GM21576 (cell line): ENCODE measurements around the gene FAM186B.

Experiments
- ATAC-seq: cut with Tn5 transposase; IDR thresholded peaks from one replicate; pipeline ENCODE4 v1.9.1; 2021; ENCODE audit warnings: mild to moderate bottlenecking, moderate library complexity; ENCODE audit not compliant: unreplicated experiment

Gene FAM186B

DNA sequence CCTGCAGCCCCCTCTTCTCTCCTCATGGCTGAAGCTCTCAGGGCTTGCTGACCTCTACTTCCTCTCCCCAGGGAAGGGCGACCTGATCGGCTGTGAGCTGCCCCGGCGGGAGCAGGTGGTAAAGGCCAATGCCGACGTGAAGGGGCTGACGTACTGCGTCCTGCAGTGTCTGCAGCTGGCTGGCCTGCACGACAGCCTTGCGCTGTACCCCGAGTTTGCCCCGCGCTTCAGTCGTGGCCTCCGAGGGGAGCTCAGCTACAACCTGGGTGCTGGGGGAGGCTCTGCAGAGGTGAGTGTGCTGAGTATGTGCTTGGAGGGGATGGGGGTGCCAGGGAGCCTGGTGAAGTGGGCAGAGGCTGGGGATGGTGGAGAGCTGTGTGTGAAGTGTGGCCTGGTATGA, 51.2 kb downstream of the FAM186B start:
- no peak for ATAC-seq

DNA sequence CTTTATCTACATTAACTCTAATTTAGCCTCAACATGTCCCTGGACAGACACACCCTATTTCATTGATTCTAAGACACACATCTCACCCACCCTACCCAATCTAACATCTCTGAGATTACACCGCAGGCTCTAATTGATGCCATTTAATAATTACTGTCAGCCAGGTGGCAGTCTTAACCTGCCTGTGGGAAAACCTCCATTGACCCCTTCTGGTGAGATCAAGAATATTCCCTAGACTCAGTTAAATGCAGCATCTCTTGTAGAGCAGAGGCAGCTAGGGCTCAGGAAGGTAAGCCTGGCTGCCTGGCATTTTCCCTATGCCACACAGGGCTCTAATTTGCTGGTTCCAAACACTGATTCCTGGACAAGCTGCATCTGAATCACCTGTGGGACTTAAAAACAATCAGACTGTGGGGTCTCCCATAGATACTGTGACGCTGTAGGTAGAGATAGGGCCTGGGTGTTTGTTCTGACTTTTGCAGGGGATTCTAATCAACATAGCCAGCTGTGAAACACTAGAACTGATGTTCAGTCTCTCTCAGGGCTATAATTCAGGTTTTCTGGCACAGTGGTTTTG, 51.8 kb downstream of the FAM186B start:
- peak; percentile 45 for ATAC-seq

DNA sequence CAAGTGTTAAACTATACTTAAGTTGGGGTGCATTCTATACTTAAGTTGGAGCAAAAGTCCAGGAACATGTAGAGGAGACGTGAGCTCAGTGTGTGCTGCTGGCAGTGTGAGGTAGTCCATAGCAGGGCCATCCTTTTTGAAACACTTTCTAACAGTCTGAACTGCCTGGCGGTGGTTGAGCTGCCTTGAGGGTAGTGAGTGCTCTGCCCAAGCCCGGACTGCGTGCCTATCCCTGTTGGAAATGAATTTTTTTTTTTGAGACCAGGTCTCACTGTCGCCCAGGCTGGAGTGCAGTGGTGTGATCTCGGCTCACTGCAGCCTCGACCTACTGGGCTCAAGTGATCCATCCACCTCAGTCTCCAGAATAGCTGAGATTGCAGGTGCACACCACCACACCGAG, 52.5 kb downstream of the FAM186B start:
- no peak for ATAC-seq

- ATAC-seq, result no peak
These were observed 53.0 kb downstream of the FAM186B start for GRCh38 chr12:49552425-49552824.

- ATAC-seq, result no peak
These were observed 53.4 kb downstream of the FAM186B start for GRCh38 chr12:49552014-49552413.

GRCh38 chr12:49550693-49551252, 54.7 kb downstream of the FAM186B start:
- no peak for ATAC-seq

DNA sequence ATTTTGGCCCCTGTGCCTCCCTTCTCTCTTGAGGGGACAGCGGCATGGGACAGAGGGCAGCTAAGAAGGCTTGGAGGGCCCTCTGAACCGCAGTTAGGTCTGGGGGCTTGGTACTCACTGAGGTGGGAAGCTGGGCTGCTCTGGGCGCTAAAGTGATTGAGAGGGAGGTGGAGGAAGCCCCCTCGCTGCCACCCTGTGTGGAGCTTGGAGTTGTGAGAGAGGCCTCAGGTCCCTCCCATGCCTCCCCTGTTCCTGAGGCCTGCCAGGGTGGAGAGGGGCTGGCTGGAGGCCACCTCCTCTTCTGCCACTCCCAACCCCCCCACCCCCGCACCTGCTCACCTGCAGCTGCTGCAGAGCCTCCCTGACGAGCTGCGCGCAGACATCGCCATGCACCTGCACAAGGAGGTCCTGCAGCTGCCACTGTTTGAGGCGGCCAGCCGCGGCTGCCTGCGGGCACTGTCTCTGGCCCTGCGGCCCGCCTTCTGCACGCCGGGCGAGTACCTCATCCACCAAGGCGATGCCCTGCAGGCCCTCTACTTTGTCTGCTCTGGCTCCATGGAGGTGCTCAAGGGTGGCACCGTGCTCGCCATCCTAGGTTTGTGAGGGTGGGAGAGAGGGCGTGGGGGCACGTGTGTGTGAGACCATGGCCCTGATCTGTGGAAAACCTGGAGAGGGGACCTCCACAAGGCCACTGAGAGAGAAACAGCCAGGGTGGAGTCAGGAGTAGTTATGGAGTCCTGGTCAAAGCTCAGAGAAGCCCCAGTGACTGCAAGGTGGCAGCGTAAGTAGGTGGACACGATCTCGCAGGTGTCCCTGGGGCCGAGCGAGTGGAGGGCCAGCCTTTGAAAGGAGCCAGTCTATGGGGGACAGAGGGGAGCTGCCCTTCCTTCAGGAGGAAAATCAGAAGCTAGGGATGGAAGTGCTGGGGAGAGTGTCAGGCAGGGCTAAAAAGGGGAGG, 55.4 kb downstream of the FAM186B start:
- ATAC-seq, result no peak

- no peak for ATAC-seq
These were observed 56.4 kb downstream of the FAM186B start for GRCh38 chr12:49548822-49549648.

DNA sequence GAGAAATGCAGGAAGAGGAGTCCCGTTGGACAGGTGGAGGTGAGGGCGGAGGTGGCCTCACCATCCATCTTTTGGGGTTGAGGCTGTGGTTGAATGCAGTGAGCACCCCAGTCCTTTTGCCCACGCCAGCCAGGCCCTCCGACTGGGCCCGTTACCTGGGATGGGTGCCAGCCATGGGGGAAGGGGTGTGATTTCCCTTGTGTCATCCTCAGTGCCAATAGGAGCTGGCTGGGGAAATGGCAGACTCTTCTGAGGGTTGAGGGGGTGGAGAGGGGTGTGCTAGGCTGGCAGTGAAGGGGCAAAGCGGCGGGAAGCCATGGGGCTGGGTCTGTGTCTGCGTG, 57.0 kb downstream of the FAM186B start:
- no peak for ATAC-seq

DNA sequence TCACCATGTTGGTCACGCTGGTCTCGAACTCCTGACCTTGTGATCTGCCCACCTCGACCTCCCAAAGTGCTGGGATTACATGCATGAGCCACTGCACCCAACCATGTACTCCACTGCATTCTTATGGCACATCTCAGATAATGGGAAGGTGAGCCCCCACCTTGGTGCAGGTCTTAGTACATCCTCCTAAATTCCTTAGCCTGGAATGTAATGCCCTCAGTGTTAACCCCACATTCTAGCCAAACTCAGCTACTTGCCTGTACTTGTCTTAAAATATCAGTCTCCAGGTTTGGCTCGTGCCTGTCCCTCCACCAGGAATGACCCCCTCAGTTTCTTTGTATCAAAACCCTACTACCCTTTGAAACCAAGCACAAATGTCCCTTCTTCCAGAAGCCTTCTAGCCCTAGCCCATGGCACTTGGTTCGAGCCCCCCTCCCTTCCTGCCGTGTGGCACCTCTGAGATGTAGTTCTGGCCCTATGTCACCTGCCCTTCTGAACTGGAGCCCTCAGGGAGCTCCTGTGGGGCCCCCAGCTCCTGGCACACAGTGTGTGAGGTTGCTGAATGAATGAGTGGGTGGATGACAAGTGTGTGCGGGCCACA, 58.2 kb downstream of the FAM186B start:
- ATAC-seq, result no peak

- no peak for ATAC-seq
These were observed 59.0 kb downstream of the FAM186B start for GRCh38 chr12:49546481-49546880.

DNA sequence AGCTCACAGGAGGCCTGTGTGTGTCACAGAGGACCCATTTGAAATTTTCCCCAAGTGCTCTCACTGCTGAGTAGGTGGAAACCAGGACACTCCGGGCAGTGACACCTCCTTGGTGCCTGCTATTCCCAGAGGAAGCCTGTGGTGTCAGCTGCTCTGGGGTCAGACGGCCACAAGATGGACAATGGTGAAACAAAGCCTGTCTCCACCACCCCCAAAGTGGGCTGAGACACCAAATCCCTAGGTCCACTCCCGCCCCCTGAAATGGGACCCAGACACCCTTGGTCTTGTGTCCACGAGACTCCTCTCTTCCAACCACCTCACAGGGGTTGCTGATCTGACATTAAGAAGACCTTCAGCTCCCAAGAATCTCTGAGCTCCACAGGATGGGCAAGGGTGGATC, 59.6 kb downstream of the FAM186B start:
- ATAC-seq, result no peak

DNA sequence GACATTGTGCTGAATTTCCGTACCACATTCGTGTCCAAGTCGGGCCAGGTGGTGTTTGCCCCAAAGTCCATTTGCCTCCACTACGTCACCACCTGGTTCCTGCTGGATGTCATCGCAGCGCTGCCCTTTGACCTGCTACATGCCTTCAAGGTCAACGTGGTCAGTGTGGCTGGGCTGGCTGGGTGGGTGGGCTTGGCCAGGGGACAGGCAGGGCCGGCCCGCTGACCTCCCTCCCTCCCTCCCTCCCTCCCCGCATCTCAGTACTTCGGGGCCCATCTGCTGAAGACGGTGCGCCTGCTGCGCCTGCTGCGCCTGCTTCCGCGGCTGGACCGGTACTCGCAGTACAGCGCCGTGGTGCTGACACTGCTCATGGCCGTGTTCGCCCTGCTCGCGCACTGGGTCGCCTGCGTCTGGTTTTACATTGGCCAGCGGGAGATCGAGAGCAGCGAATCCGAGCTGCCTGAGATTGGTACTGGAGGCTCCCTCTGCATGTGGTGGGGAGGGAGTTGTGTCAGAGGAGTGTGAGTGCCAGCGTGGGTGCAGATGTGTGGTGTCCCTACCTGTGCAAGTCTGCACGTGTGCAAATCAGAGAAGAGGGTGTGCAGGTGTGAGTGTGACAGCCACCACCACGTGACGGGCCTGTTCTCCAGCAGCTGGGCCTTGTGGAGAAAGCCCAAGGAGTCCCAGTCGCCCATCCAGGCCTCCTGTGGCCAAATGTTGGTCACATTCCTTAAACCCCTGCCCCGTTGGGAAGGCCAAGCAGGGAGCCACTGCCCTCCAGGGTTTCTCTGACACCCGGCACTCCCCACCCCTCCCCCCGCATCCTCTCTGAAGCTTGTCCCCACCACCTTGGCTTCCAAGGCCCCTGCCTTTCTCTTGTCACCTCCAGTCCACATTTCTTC, 61.3 kb downstream of the FAM186B start:
- no peak for ATAC-seq

- no peak for ATAC-seq
These were observed 62.1 kb downstream of the FAM186B start for GRCh38 chr12:49543221-49543913.

GRCh38 chr12:49542592-49543160, 62.8 kb downstream of the FAM186B start:
- ATAC-seq, result no peak

- no peak for ATAC-seq
These were observed 63.4 kb downstream of the FAM186B start for GRCh38 chr12:49541911-49542505.

DNA sequence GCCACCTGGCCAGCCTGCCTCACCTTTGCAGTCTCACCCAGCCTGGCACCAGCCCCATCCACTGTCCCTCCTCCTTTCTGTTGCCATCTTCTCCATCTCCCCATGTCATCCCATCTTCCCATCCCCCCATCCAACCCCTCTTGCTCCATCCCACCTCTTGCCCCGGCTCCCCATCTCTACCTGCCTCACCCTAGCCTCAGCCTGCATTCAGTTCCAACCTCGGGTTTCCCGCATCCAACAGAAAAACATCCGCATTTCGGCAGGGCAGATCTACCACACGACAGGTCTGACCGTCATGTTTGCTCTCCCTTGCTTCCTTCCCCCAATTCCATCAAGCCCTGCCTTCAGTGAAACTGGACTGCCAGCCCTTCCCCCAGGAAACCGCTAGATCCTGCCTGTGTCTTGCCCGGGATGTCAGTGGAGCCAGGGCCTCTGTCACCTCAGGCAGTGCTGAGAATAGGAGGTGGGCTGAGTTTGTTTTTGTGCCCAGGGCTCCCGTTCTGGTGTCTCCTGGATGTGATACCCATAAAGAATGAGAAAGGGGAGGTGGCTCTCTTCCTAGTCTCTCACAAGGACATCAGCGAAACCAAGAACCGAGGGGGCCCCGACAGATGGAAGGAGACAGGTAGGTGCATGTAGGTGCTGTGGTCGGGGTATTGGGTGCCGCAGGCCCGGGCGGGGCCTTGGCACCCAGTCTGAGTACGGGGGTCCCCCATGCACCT, 64.1 kb downstream of the FAM186B start:
- ATAC-seq, result no peak
